HEK293 (cell line): ENCODE results near the gene AGAP9.

Experiments
- AEBP2 ChIP-seq: fragments of 450-650 bp; formaldehyde crosslinking; IDR thresholded peaks from 2 replicates; pipeline ENCODE4 v1.5.1; 2016; ENCODE audit warnings: missing biosample characterization, missing genetic modification characterization, borderline replicate concordance
- GFI1B ChIP-seq: fragments of 450-650 bp; formaldehyde crosslinking; IDR thresholded peaks from 2 replicates; pipeline ENCODE4 v1.5.1; 2016; ENCODE audit warnings: missing biosample characterization, missing genetic modification characterization
- KLF7 ChIP-seq: fragments of 450-650 bp; formaldehyde crosslinking; IDR thresholded peaks from 2 replicates; pipeline ENCODE4 v1.5.1; 2016; ENCODE audit warnings: missing biosample characterization, missing genetic modification characterization, borderline replicate concordance
- OVOL3 ChIP-seq: fragments of 450-650 bp; formaldehyde crosslinking; IDR thresholded peaks from 2 replicates; pipeline ENCODE4 v1.5.1; 2016; ENCODE audit warnings: missing biosample characterization, missing genetic modification characterization
- REST ChIP-seq: fragments of 450-650 bp; formaldehyde crosslinking; IDR thresholded peaks from 2 replicates; pipeline ENCODE4 v1.5.1; 2016; ENCODE audit warnings: missing biosample characterization, missing genetic modification characterization
- ZBTB8A ChIP-seq: fragments of 450-650 bp; formaldehyde crosslinking; IDR thresholded peaks from 2 replicates; pipeline ENCODE4 v1.5.1; 2016; ENCODE audit warnings: missing biosample characterization, missing genetic modification characterization
- ZFP3 ChIP-seq: fragments of 450-650 bp; formaldehyde crosslinking; IDR thresholded peaks from 2 replicates; pipeline ENCODE4 v1.5.1; 2016; ENCODE audit warnings: low read depth, missing biosample characterization, missing genetic modification characterization
- ZFP37 ChIP-seq: fragments of 450-650 bp; formaldehyde crosslinking; IDR thresholded peaks from 2 replicates; pipeline ENCODE4 v1.5.1; 2016; ENCODE audit warnings: missing biosample characterization, missing genetic modification characterization
- ZNF121 ChIP-seq: fragments of 450-650 bp; formaldehyde crosslinking; IDR thresholded peaks from 2 replicates; pipeline ENCODE4 v1.5.1; 2016; ENCODE audit warnings: missing biosample characterization, missing genetic modification characterization
- ZNF138 ChIP-seq: fragments of 450-650 bp; formaldehyde crosslinking; IDR thresholded peaks from 2 replicates; pipeline ENCODE4 v1.5.1; 2016; ENCODE audit warnings: missing biosample characterization, missing genetic modification characterization, borderline replicate concordance
- ZNF140 ChIP-seq: fragments of 450-650 bp; formaldehyde crosslinking; IDR thresholded peaks from 2 replicates; pipeline ENCODE4 v1.5.1; 2016; ENCODE audit warnings: missing biosample characterization, missing genetic modification characterization
- ZNF19 ChIP-seq: fragments of 450-650 bp; formaldehyde crosslinking; IDR thresholded peaks from 2 replicates; pipeline ENCODE4; 2016; ENCODE audit warnings: missing biosample characterization, missing genetic modification characterization, low read depth
- ZNF214 ChIP-seq: fragments of 450-650 bp; formaldehyde crosslinking; IDR thresholded peaks from 2 replicates; pipeline ENCODE4 v1.5.1; 2017; ENCODE audit warnings: missing biosample characterization, mild to moderate bottlenecking, missing genetic modification characterization, borderline replicate concordance
- ZNF221 ChIP-seq: fragments of 450-650 bp; formaldehyde crosslinking; IDR thresholded peaks from 2 replicates; pipeline ENCODE4 v1.5.1; 2017; ENCODE audit warnings: missing biosample characterization, missing genetic modification characterization, borderline replicate concordance
- ZNF23 ChIP-seq: fragments of 450-650 bp; formaldehyde crosslinking; IDR thresholded peaks from 2 replicates; pipeline ENCODE4 v1.5.1; 2016; ENCODE audit warnings: missing biosample characterization, missing genetic modification characterization, borderline replicate concordance
- ZNF266 ChIP-seq: fragments of 450-650 bp; formaldehyde crosslinking; IDR thresholded peaks from 2 replicates; pipeline ENCODE4 v1.5.1; 2016; ENCODE audit warnings: missing biosample characterization, missing genetic modification characterization, low read depth
- ZNF302 ChIP-seq: fragments of 450-650 bp; formaldehyde crosslinking; IDR thresholded peaks from 2 replicates; pipeline ENCODE4 v1.5.1; 2016; ENCODE audit warnings: missing biosample characterization, missing genetic modification characterization, low read depth
- ZNF394 ChIP-seq: fragments of 450-650 bp; formaldehyde crosslinking; IDR thresholded peaks from 2 replicates; pipeline ENCODE4 v1.5.1; 2016; ENCODE audit warnings: missing biosample characterization, missing genetic modification characterization, mild to moderate bottlenecking, moderate library complexity, borderline replicate concordance
- ZNF433 ChIP-seq: fragments of 450-650 bp; formaldehyde crosslinking; IDR thresholded peaks from 2 replicates; pipeline ENCODE4 v1.5.1; 2016; ENCODE audit warnings: missing biosample characterization, missing genetic modification characterization, low read depth
- ZNF501 ChIP-seq: fragments of 450-650 bp; formaldehyde crosslinking; IDR thresholded peaks from 2 replicates; pipeline ENCODE4 v1.5.1; 2016; ENCODE audit warnings: missing biosample characterization, missing genetic modification characterization
- ZNF529 ChIP-seq: fragments of 450-650 bp; formaldehyde crosslinking; IDR thresholded peaks from 2 replicates; pipeline ENCODE4 v1.5.1; 2017; ENCODE audit warnings: missing genetic modification characterization, missing biosample characterization; ENCODE audit not compliant: insufficient replicate concordance
- ZNF530 ChIP-seq: fragments of 450-650 bp; formaldehyde crosslinking; IDR thresholded peaks from 2 replicates; pipeline ENCODE4 v1.5.1; 2016; ENCODE audit warnings: low read depth, missing biosample characterization, missing genetic modification characterization
- ZNF555 ChIP-seq: fragments of 450-650 bp; formaldehyde crosslinking; conservative IDR thresholded peaks from 2 replicates; pipeline ENCODE4 v1.5.1; 2017; ENCODE audit warnings: missing biosample characterization, mild to moderate bottlenecking, missing genetic modification characterization, inconsistent platforms
- ZNF558 ChIP-seq: fragments of 450-650 bp; formaldehyde crosslinking; IDR thresholded peaks from 2 replicates; pipeline ENCODE4 v1.5.1; 2016; ENCODE audit warnings: missing biosample characterization, missing genetic modification characterization
- ZNF580 ChIP-seq: fragments of 450-650 bp; formaldehyde crosslinking; IDR thresholded peaks from 2 replicates; pipeline ENCODE4 v1.5.1; 2016; ENCODE audit warnings: missing biosample characterization, missing genetic modification characterization
- ZNF623 ChIP-seq: fragments of 450-650 bp; formaldehyde crosslinking; IDR thresholded peaks from 2 replicates; pipeline ENCODE4 v1.5.1; 2016; ENCODE audit warnings: missing biosample characterization, missing genetic modification characterization
- ZNF629 ChIP-seq: fragments of 450-650 bp; formaldehyde crosslinking; IDR thresholded peaks from 2 replicates; pipeline ENCODE4 v1.5.1; 2017; ENCODE audit warnings: missing biosample characterization, missing genetic modification characterization
- ZNF664 ChIP-seq: fragments of 450-650 bp; formaldehyde crosslinking; IDR thresholded peaks from 2 replicates; pipeline ENCODE4 v1.5.1; 2016; ENCODE audit warnings: missing biosample characterization, missing genetic modification characterization
- ZNF704 ChIP-seq: fragments of 450-650 bp; formaldehyde crosslinking; IDR thresholded peaks from 2 replicates; pipeline ENCODE4 v1.5.1; 2016; ENCODE audit warnings: missing biosample characterization, missing genetic modification characterization
- ZNF791 ChIP-seq: fragments of 450-650 bp; formaldehyde crosslinking; IDR thresholded peaks from 2 replicates; pipeline ENCODE4 v1.5.1; 2016; ENCODE audit warnings: missing biosample characterization, missing genetic modification characterization
- ZSCAN23 ChIP-seq: fragments of 450-650 bp; formaldehyde crosslinking; IDR thresholded peaks from 2 replicates; pipeline ENCODE4 v1.5.1; 2016; ENCODE audit warnings: missing biosample characterization, missing genetic modification characterization
- ZXDB ChIP-seq: fragments of 450-650 bp; formaldehyde crosslinking; IDR thresholded peaks from 2 replicates; pipeline ENCODE4 v1.5.1; 2016; ENCODE audit warnings: missing biosample characterization, missing genetic modification characterization

Gene AGAP9

DNA sequence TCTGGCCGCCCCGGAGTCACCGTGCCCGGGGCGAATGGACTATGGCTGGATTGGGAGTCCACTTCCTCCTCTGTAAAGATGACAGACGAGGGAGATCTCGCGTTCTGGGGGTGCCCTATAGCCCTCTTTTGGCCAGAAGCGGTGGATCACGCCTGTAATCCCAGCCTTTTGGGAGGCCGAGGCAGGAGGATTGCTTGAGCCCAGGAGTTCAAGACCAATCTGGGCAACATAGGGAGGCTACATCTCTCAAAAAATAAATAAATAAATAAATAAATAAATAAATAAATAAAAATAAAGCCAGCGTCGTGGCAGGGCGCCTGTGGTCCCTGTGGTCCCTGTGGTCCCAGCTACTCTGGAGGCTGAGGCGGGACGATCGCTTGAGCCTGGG, 30.4 kb upstream of the AGAP9 start (continued):
- TF ChIP-seq ZNF529 (tag by site-specific recombination) = peak; percentile 77
- TF ChIP-seq OVOL3 (tag by site-specific recombination) = peak; percentile 77; the same call in 1 of the 2 replicates
- TF ChIP-seq ZNF394 = peak; percentile 98
- peak; percentile 56 for TF ChIP-seq ZXDB
- TF ChIP-seq ZNF121 (tag by site-specific recombination) = peak; percentile 77
- TF ChIP-seq GFI1B (tag by site-specific recombination) = peak; percentile 52; the same call in 1 of the 2 replicates
- TF ChIP-seq ZNF530 = 0 out of 2 replicates have a peak, but pooled peaks have one; percentile 72
- peak; percentile 89; the same call in 1 of the 2 replicates for TF ChIP-seq AEBP2 (tag by site-specific recombination)
- 0 out of 2 replicates have a peak, but pooled peaks have one; percentile 33 for TF ChIP-seq ZNF23
- peak; percentile 48; the same call in 1 of the 2 replicates for TF ChIP-seq ZFP3 (tag by site-specific recombination)
- TF ChIP-seq ZNF138 = peak; percentile 97
- peak; percentile 95 for TF ChIP-seq ZNF140 (tag by site-specific recombination)
- TF ChIP-seq ZNF558 (tag by site-specific recombination) = peak; percentile 94
- peak; percentile 95 for TF ChIP-seq ZNF555 (tag by site-specific recombination)
- peak; percentile 97 for TF ChIP-seq ZNF266 (tag by site-specific recombination)
- peak; percentile 89 for TF ChIP-seq ZBTB8A (tag by site-specific recombination)
- peak; percentile 24 for TF ChIP-seq ZNF629
- TF ChIP-seq ZSCAN23 (tag by site-specific recombination) = 0 out of 2 replicates have a peak, but pooled peaks have one; percentile 33
- TF ChIP-seq ZNF664 (tag by site-specific recombination) = peak; percentile 95
- TF ChIP-seq ZNF302 (tag by site-specific recombination) = 0 out of 2 replicates have a peak, but pooled peaks have one; percentile 53
- peak; percentile 27; the same call in 1 of the 2 replicates for TF ChIP-seq ZNF221 (tag by site-specific recombination)
- peak; percentile 82 for TF ChIP-seq ZNF791
- TF ChIP-seq ZNF214 = peak; percentile 32; the same call in 1 of the 2 replicates
- TF ChIP-seq KLF7 (tag by site-specific recombination) = 0 out of 2 replicates have a peak, but pooled peaks have one; percentile 36
- TF ChIP-seq ZNF704 = peak; percentile 88
- TF ChIP-seq ZFP37 = peak; percentile 69
- TF ChIP-seq ZNF623 (tag by site-specific recombination) = peak; percentile 89
- TF ChIP-seq REST = peak; percentile 81
- TF ChIP-seq ZNF19 (tag by site-specific recombination) = peak; percentile 71; the same call in 1 of the 2 replicates
- 0 out of 2 replicates have a peak, but pooled peaks have one; percentile 58 for TF ChIP-seq ZNF580 (tag by site-specific recombination)
- TF ChIP-seq ZNF433 (tag by site-specific recombination) = peak; percentile 98
- TF ChIP-seq ZNF501 (tag by site-specific recombination) = peak; percentile 20
